SK-N-SH (cell line): ENCODE data around the gene IFNL1. TPM values are rescaled to one million over a fixed set of nuclear protein-coding genes. Genes with fewer than 3 reads are reported as not detected.

Experiments used
- CTCF ChIA-PET: fragments of 300-600, 350-600 bp; formaldehyde crosslinking; extraction: SDS; loops from one replicate; lab custom pipeline; 2021; lab: Yijun Ruan, JAX
- POLR2A ChIA-PET: fragments of 350-600 bp; sonication (Branson Sonifier 250); formaldehyde crosslinking; extraction: SDS; loops from one replicate; lab custom pipeline; 2020; ENCODE audit warnings: antibody characterized with exemption, inconsistent platforms; lab: Yijun Ruan, JAX
- DNase-seq: peaks from one replicate; pipeline ENCODE4 v3.0.0; 2012
- H2AFZ ChIP-seq: fragments of 200-600 bp; sonication (generic); 2 replicates; pipeline ENCODE4 v1.8.1; 2016; ENCODE audit warnings: antibody characterized with exemption, mild to moderate bottlenecking, low read depth
- H3F3A ChIP-seq: fragments of 200-600 bp; sonication (generic); replicated peaks from 2 replicates; pipeline ENCODE3; 2016; ENCODE audit warnings: antibody characterized with exemption, mild to moderate bottlenecking; ENCODE audit not compliant: insufficient read depth
- H3K27ac ChIP-seq, 2 experiments: fragments of 200-500 bp in 1 of 2; fragments of 200-600 bp in 1 of 2; sonication (Bioruptor generic) in 1 of 2; sonication (generic), shearing (Covaris generic) in 1 of 2; 2 replicates each; pipeline versions ENCODE4 v1.5.1 to v1.6.1; 2014 to 2016; ENCODE audit warnings: low read depth in 2 of 2, inconsistent platforms in 1 of 2, low read length in 1 of 2, mild to moderate bottlenecking in 1 of 2, mixed read lengths in 1 of 2
- H3K27me3 ChIP-seq: fragments of 200-600 bp; sonication (generic), shearing (Covaris generic); 2 replicates; pipeline ENCODE4 v1.6.1; 2016; ENCODE audit warnings: mixed run types; ENCODE audit not compliant: insufficient read depth
- H3K36me3 ChIP-seq, 2 experiments: fragments of 200-500 bp in 1 of 2; fragments of 200-600 bp in 1 of 2; sonication (Bioruptor generic) in 1 of 2; sonication (generic) in 1 of 2; replicated peaks in 1 of 2; 2 replicates each; pipeline versions ENCODE3 to v1.5.1; 2014 to 2016; ENCODE audit warnings: low read length in 1 of 2, mild to moderate bottlenecking in 1 of 2; ENCODE audit not compliant: insufficient read depth in 2 of 2, control insufficient read depth in 1 of 2
- H3K4me1 ChIP-seq, 2 experiments: fragments of 200-500 bp in 1 of 2; fragments of 200-600 bp in 1 of 2; sonication (Bioruptor generic) in 1 of 2; sonication (generic), shearing (Covaris generic) in 1 of 2; 2 replicates each; pipeline versions ENCODE4 v1.5.1 to v1.6.1; 2014 to 2016; ENCODE audit warnings: low read depth in 1 of 2, low read length in 1 of 2, mixed run types in 1 of 2; ENCODE audit not compliant: insufficient read depth in 2 of 2, control insufficient read depth in 1 of 2
- H3K4me2 ChIP-seq: fragments of 200-600 bp; sonication (generic), shearing (Covaris generic); 2 replicates; pipeline ENCODE4 v1.6.1; 2017; ENCODE audit warnings: mixed run types
- H3K4me3 ChIP-seq, 2 experiments: fragments of 200-500 bp in 1 of 2; fragments of 200-600 bp in 1 of 2; sonication (Bioruptor generic) in 1 of 2; sonication (generic), shearing (Covaris generic) in 1 of 2; 2 replicates each; pipeline versions ENCODE4 v1.5.1 to v1.8.1; 2014 to 2016; ENCODE audit warnings: low read depth in 2 of 2, inconsistent platforms in 1 of 2, low read length in 1 of 2, mild to moderate bottlenecking in 1 of 2, mixed read lengths in 1 of 2, moderate library complexity in 1 of 2
- H3K79me2 ChIP-seq: fragments of 200-600 bp; sonication (generic); 2 replicates; pipeline ENCODE4 v1.8.1; 2017; ENCODE audit warnings: mild to moderate bottlenecking; ENCODE audit not compliant: insufficient read depth
- H3K9ac ChIP-seq: fragments of 200-600 bp; sonication (generic); 2 replicates; pipeline ENCODE4 v1.6.1; 2017; ENCODE audit warnings: mixed run types
- H3K9me2 ChIP-seq: fragments of 200-600 bp; sonication (generic); 2 replicates; pipeline ENCODE4 v1.6.1; 2017; ENCODE audit warnings: mixed run types
- H3K9me3 ChIP-seq: fragments of 200-600 bp; sonication (generic); 2 replicates; pipeline ENCODE4 v1.6.1; 2017; ENCODE audit warnings: mixed run types, mild to moderate bottlenecking, moderate library complexity
- H4K20me1 ChIP-seq: fragments of 200-600 bp; sonication (generic); 2 replicates; pipeline ENCODE4 v1.6.1; 2017; ENCODE audit warnings: mild to moderate bottlenecking, mixed run types; ENCODE audit not compliant: insufficient read depth
- CHD2 ChIP-seq: fragments of 150-350 bp; IDR thresholded peaks from 2 replicates; pipeline ENCODE4 v1.6.1; 2018; ENCODE audit warnings: low read length; ENCODE audit not compliant: partially characterized antibody
- EZH2phosphoT487 ChIP-seq: fragments of 200-600 bp; sonication (generic); IDR thresholded peaks from 2 replicates; pipeline ENCODE4 v1.6.1; 2017; ENCODE audit warnings: low read depth, mixed run types, mild to moderate bottlenecking, antibody characterized with exemption, moderate library complexity, borderline replicate concordance
- FOXM1 ChIP-seq: IDR thresholded peaks from 2 replicates; pipeline ENCODE4 v1.4.0; 2012; ENCODE audit warnings: low read depth, mild to moderate bottlenecking
- GABPA ChIP-seq: IDR thresholded peaks from 2 replicates; pipeline ENCODE4 v1.4.0; 2012; ENCODE audit warnings: low read depth, mild to moderate bottlenecking
- MEF2A ChIP-seq: IDR thresholded peaks from 2 replicates; pipeline ENCODE4 v1.4.0; 2012; ENCODE audit warnings: low read depth, borderline replicate concordance
- MXI1 ChIP-seq: IDR thresholded peaks from 2 replicates; pipeline ENCODE4 v1.6.1; 2012; ENCODE audit warnings: mild to moderate bottlenecking, low read depth, low read length, improper control_type of control experiment
- NFIC ChIP-seq: IDR thresholded peaks from 2 replicates; pipeline ENCODE4 v1.4.0; 2012; ENCODE audit warnings: borderline replicate concordance
- POLR2AphosphoS5 ChIP-seq: IDR thresholded peaks from 2 replicates; pipeline ENCODE4 v1.6.1; 2012; ENCODE audit warnings: low read depth, low read length
- RAD21 ChIP-seq: IDR thresholded peaks from 2 replicates; pipeline ENCODE4 v1.6.1; 2012; ENCODE audit warnings: mild to moderate bottlenecking, low read length
- RCOR1 ChIP-seq: fragments of 150-350 bp; IDR thresholded peaks from 2 replicates; pipeline ENCODE4 v1.6.1; 2017; ENCODE audit warnings: antibody characterized with exemption, low read length
- RFX5 ChIP-seq: IDR thresholded peaks from 2 replicates; pipeline ENCODE4 v1.6.1; 2012; ENCODE audit warnings: mild to moderate bottlenecking, improper control_type of control experiment, low read length
- RXRA ChIP-seq: IDR thresholded peaks from 2 replicates; pipeline ENCODE4 v1.4.0; 2012; ENCODE audit warnings: low read depth, mild to moderate bottlenecking, borderline replicate concordance
- SMC3 ChIP-seq: IDR thresholded peaks from 2 replicates; pipeline ENCODE4 v1.6.1; 2012; ENCODE audit warnings: low read depth, low read length, improper control_type of control experiment
- TAF1 ChIP-seq: IDR thresholded peaks from 2 replicates; pipeline ENCODE4 v1.6.1; 2012; ENCODE audit warnings: low read depth, mild to moderate bottlenecking, low read length, moderate library complexity, borderline replicate concordance
- TEAD4 ChIP-seq: IDR thresholded peaks from 2 replicates; pipeline ENCODE4 v1.4.0; 2012; ENCODE audit warnings: mild to moderate bottlenecking, borderline replicate concordance; ENCODE audit not compliant: insufficient read depth
- USF2 ChIP-seq: fragments of 150-350 bp; IDR thresholded peaks from 2 replicates; pipeline ENCODE4 v1.6.1; 2017; ENCODE audit warnings: antibody characterized with exemption, low read length, low read depth, borderline replicate concordance
- YY1 ChIP-seq: IDR thresholded peaks from 2 replicates; pipeline ENCODE4 v1.4.0; 2012; ENCODE audit warnings: low read depth, mild to moderate bottlenecking
- WGBS: methylation state at CpG from one replicate; pipeline ENCODE4 v1.1.6; 2017; ENCODE audit warnings: low lambda C conversion rate; 5-methylcytosine and 5-hydroxymethylcytosine counted together
- polyA plus RNA-seq, 3 experiments: library from polyadenylated mRNA; depleted of rRNA; stranded (reverse); fragments of >200 nt; gene quantifications; 2 replicates each; pipeline ENCODE4 v1.2.3, GENCODE V29; 2012
- TF ChIP-seq, protein P1 (sequence below): IDR thresholded peaks from 2 replicates; pipeline ENCODE4 v1.4.0; 2012; ENCODE audit warnings: low read depth
- TF ChIP-seq, protein P2 (sequence below): fragments of 150-350 bp; IDR thresholded peaks from 2 replicates; pipeline ENCODE4 v1.6.1; 2016; ENCODE audit warnings: mild to moderate bottlenecking, low read depth, low read length
- TF ChIP-seq, protein P3 (sequence below): IDR thresholded peaks from 2 replicates; pipeline ENCODE4; 2012
- TF ChIP-seq, protein P4 (sequence below): IDR thresholded peaks from 2 replicates; pipeline ENCODE4 v1.4.0; 2012; ENCODE audit warnings: low read depth, borderline replicate concordance

IFNL1 gene
- polyA plus RNA-seq, 1 of the 3 experiments (the other 2 are of a cell fraction) = not detected

GRCh38 chr19:39262496-39262895 lies 33.7 kb upstream of the IFNL1 start:
- H3K9me2 ChIP-seq = no peaks in the 10 kb centered on the region
- H3K79me2 ChIP-seq = no peaks in the 10 kb centered on the region
- no peaks in the 10 kb centered on the region for H3K36me3 ChIP-seq
- TF ChIP-seq, protein P1, sequence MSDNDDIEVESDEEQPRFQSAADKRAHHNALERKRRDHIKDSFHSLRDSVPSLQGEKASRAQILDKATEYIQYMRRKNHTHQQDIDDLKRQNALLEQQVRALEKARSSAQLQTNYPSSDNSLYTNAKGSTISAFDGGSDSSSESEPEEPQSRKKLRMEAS = no peak
- TF ChIP-seq, protein P2, sequence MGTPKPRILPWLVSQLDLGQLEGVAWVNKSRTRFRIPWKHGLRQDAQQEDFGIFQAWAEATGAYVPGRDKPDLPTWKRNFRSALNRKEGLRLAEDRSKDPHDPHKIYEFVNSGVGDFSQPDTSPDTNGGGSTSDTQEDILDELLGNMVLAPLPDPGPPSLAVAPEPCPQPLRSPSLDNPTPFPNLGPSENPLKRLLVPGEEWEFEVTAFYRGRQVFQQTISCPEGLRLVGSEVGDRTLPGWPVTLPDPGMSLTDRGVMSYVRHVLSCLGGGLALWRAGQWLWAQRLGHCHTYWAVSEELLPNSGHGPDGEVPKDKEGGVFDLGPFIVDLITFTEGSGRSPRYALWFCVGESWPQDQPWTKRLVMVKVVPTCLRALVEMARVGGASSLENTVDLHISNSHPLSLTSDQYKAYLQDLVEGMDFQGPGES = no peak
- TF ChIP-seq RCOR1 (no peak), YY1 (no peak), FOXM1 (no peak), EZH2phosphoT487 (no peak), SMC3 (no peak), TEAD4 (no peak)
- no peaks in the 10 kb centered on the region for H3K9me3 ChIP-seq
- no peak overlapping the region for H3K4me3 ChIP-seq
- no peaks in the 10 kb centered on the region for H3K4me1 ChIP-seq
- ChIA-PET CTCF (no interaction called here), POLR2A (no interaction called here)
- H4K20me1 ChIP-seq = no peaks in the 10 kb centered on the region
- DNase-seq = no peak
- H3F3A ChIP-seq = no peaks in the 10 kb centered on the region
- peaks cover 10% of the 10 kb centered on the region; the same call in 1 of the 2 replicates for H3K27me3 ChIP-seq
- H2AFZ ChIP-seq = no peak overlapping the region
- H3K27ac ChIP-seq = no peak overlapping the region
- 65% methylated on average over 4 of the region's 4 CpGs for WGBS
- no peak overlapping the region for H3K9ac ChIP-seq
- no peak overlapping the region for H3K4me2 ChIP-seq

- Histone ChIP-seq H3K36me3 (no peaks in the 10 kb centered on the region), H2AFZ (no peak overlapping the region), H3K79me2 (no peaks in the 10 kb centered on the region), H3K9me3 (no peaks in the 10 kb centered on the region), H3K4me1 (no peaks in the 10 kb centered on the region), H3K27me3 (peaks cover 10% of the 10 kb centered on the region; the same call in 1 of the 2 replicates), H3K9ac (no peak overlapping the region), H3K9me2 (no peaks in the 10 kb centered on the region), H4K20me1 (no peaks in the 10 kb centered on the region), H3F3A (no peaks in the 10 kb centered on the region), H3K4me2 (no peak overlapping the region), H3K4me3 (no peak overlapping the region), H3K27ac (no peak overlapping the region)
- POLR2A ChIA-PET = no interaction called here
- 35% methylated on average over 14 of the region's 17 CpGs for WGBS
- DNase-seq = no peak
- CTCF ChIA-PET = no interaction called here
- no peak for TF ChIP-seq NFIC
- no peak for TF ChIP-seq MXI1
- TF ChIP-seq TAF1 = no peak
- no peak for TF ChIP-seq USF2
- no peak for TF ChIP-seq POLR2AphosphoS5
- no peak for TF ChIP-seq RAD21
- TF ChIP-seq, protein P2 = no peak
- no peak for TF ChIP-seq RXRA
- TF ChIP-seq, protein P3, sequence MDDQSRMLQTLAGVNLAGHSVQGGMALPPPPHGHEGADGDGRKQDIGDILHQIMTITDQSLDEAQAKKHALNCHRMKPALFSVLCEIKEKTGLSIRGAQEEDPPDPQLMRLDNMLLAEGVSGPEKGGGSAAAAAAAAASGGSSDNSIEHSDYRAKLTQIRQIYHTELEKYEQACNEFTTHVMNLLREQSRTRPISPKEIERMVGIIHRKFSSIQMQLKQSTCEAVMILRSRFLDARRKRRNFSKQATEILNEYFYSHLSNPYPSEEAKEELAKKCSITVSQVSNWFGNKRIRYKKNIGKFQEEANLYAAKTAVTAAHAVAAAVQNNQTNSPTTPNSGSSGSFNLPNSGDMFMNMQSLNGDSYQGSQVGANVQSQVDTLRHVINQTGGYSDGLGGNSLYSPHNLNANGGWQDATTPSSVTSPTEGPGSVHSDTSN = no peak
- TF ChIP-seq RFX5 = no peak
- TF ChIP-seq, protein P1 = no peak
- no peak for TF ChIP-seq MEF2A
- TF ChIP-seq CHD2 = no peak
- no peak for TF ChIP-seq GABPA
- no peak for TF ChIP-seq TEAD4
- TF ChIP-seq, protein P4, sequence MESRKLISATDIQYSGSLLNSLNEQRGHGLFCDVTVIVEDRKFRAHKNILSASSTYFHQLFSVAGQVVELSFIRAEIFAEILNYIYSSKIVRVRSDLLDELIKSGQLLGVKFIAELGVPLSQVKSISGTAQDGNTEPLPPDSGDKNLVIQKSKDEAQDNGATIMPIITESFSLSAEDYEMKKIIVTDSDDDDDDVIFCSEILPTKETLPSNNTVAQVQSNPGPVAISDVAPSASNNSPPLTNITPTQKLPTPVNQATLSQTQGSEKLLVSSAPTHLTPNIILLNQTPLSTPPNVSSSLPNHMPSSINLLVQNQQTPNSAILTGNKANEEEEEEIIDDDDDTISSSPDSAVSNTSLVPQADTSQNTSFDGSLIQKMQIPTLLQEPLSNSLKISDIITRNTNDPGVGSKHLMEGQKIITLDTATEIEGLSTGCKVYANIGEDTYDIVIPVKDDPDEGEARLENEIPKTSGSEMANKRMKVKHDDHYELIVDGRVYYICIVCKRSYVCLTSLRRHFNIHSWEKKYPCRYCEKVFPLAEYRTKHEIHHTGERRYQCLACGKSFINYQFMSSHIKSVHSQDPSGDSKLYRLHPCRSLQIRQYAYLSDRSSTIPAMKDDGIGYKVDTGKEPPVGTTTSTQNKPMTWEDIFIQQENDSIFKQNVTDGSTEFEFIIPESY = no peak
These were observed 32.3 kb upstream of the IFNL1 start for GRCh38 chr19:39263912-39264305.
